ES-I3 (cell line): Measurements from ENCODE around the gene PALM.
"Not testable (repeated sequence)": the region's sequence is repeated elsewhere in the genome, so short reads cannot be mapped to it uniquely, and the experiment has no call there.

ENCODE experiments used
- H3K36me3 ChIP-seq: 2 replicates; pipeline ENCODE4 v1.6.1; 2013; ENCODE audit warnings: mild to moderate bottlenecking, low read length, control low read depth, moderate library complexity; ENCODE audit not compliant: insufficient read depth
- H3K4me1 ChIP-seq: 2 replicates; pipeline ENCODE4 v1.6.1; 2013; ENCODE audit warnings: mild to moderate bottlenecking, control low read depth, low read length; ENCODE audit not compliant: insufficient read depth
- H3K9ac ChIP-seq: 2 replicates; pipeline ENCODE4 v1.6.1; 2013; ENCODE audit warnings: low read depth, mild to moderate bottlenecking, low read length, moderate library complexity
- H3K9me3 ChIP-seq: 2 replicates; pipeline ENCODE4 v1.6.1; 2013; ENCODE audit warnings: mild to moderate bottlenecking, low read length, moderate library complexity; ENCODE audit not compliant: control insufficient read depth, insufficient read depth

PALM gene

GRCh38 chr19:687569-688166 is 21.1 kb upstream of the PALM start:
- Histone ChIP-seq H3K36me3 (no peaks in the 10 kb centered on the region), H3K9me3 (no peaks in the 10 kb centered on the region), H3K4me1 (no peaks in the 10 kb centered on the region), H3K9ac (no peak overlapping the region)

GRCh38 chr19:688214-688613 is 20.5 kb upstream of the PALM start:
- Histone ChIP-seq H3K9ac (no peak overlapping the region), H3K4me1 (no peaks in the 10 kb centered on the region), H3K36me3 (no peaks in the 10 kb centered on the region), H3K9me3 (no peaks in the 10 kb centered on the region)

- Histone ChIP-seq H3K4me1 (no peaks in the 10 kb centered on the region), H3K9me3 (no peaks in the 10 kb centered on the region), H3K9ac (no peak overlapping the region), H3K36me3 (no peaks in the 10 kb centered on the region)
These were observed 19.7 kb upstream of the PALM start for GRCh38 chr19:688992-689391.

- Histone ChIP-seq H3K4me1 (no peaks in the 10 kb centered on the region), H3K36me3 (no peaks in the 10 kb centered on the region), H3K9me3 (no peaks in the 10 kb centered on the region), H3K9ac (no peak overlapping the region)
These were observed 18.5 kb upstream of the PALM start for GRCh38 chr19:690203-690602.

- Histone ChIP-seq H3K9me3 (no peaks in the 10 kb centered on the region), H3K9ac (no peak overlapping the region), H3K36me3 (no peaks in the 10 kb centered on the region), H3K4me1 (no peaks in the 10 kb centered on the region)
These were observed 14.0 kb upstream of the PALM start for GRCh38 chr19:694481-695351.

GRCh38 chr19:695352-695949 is 13.3 kb upstream of the PALM start, which contains the start of gene PRSS57:
PRSS57 (minus strand) TSS chr19:695452; CDS start chr19:695430, 22 bp downstream.
- Histone ChIP-seq H3K36me3 (no peaks in the 10 kb centered on the region), H3K9me3 (no peaks in the 10 kb centered on the region), H3K4me1 (no peaks in the 10 kb centered on the region), H3K9ac (no peak within 1 kb of the TSS)

- H3K4me1 ChIP-seq, H3K36me3 ChIP-seq, H3K9me3 ChIP-seq, H3K9ac ChIP-seq: not testable (repeated sequence)
These were observed 10.2 kb upstream of the PALM start for GRCh38 chr19:698529-698928.

GRCh38 chr19:699885-700284 is 8.8 kb upstream of the PALM start:
- H3K4me1 ChIP-seq, H3K36me3 ChIP-seq, H3K9me3 ChIP-seq, H3K9ac ChIP-seq: not testable (repeated sequence)

- not testable (repeated sequence) for H3K4me1 ChIP-seq, H3K9me3 ChIP-seq, H3K36me3 ChIP-seq
- H3K9ac ChIP-seq = peak overlapping the region; percentile 35; the same call in 1 of the 2 replicates
These were observed 5.9 kb upstream of the PALM start for GRCh38 chr19:702847-703246.

- H3K9ac ChIP-seq = peak overlapping the region; percentile 35; the same call in 1 of the 2 replicates
- no peaks in the 10 kb centered on the region for H3K36me3 ChIP-seq
- H3K4me1 ChIP-seq = no peaks in the 10 kb centered on the region
- H3K9me3 ChIP-seq = no peaks in the 10 kb centered on the region
These were observed 5.4 kb upstream of the PALM start for GRCh38 chr19:703329-703650.

GRCh38 chr19:703651-704446 is 4.9 kb upstream of the PALM start:
- H3K4me1 ChIP-seq = no peaks in the 10 kb centered on the region

GRCh38 chr19:704447-704741 is 4.3 kb upstream of the PALM start:
- Histone ChIP-seq H3K36me3 (no peaks in the 10 kb centered on the region), H3K9me3 (no peaks in the 10 kb centered on the region), H3K9ac (peak overlapping the region; percentile 36; the same call in 1 of the 2 replicates), H3K4me1 (no peaks in the 10 kb centered on the region)

More at GRCh38 chr19:703651-704446, 4.9 kb upstream of the PALM start:
- peak overlapping the region; percentile 36; the same call in 1 of the 2 replicates for H3K9ac ChIP-seq
- no peaks in the 10 kb centered on the region for H3K9me3 ChIP-seq
- no peaks in the 10 kb centered on the region for H3K36me3 ChIP-seq

- Histone ChIP-seq H3K4me1 (peaks cover 9% of the 10 kb centered on the region; the same call in 1 of the 2 replicates), H3K36me3 (no peaks in the 10 kb centered on the region), H3K9ac (peak overlapping the region; percentile 52), H3K9me3 (no peaks in the 10 kb centered on the region)
These were observed 645 bp downstream of the PALM start for GRCh38 chr19:709196-709964.
